Esophagus squamous epithelium (tissue), 5 donors: ENCODE data around the gene THSD7A. TPM values are rescaled to one million over a fixed set of nuclear protein-coding genes. Genes with fewer than 3 reads are reported as not detected.

ENCODE experiments used
- DNase-seq: peaks from one replicate; lab custom pipeline; 2025; lab: John Stamatoyannopoulos, UW
- H3K27ac ChIP-seq, 4 donors: fragments of 200-600 bp; sonication (generic); one replicate each; pipeline ENCODE4 v1.5.1; 2016 to 2019; ENCODE audit warnings: mild to moderate bottlenecking in 1 of 4
- H3K27me3 ChIP-seq, 4 donors: fragments of 200-600 bp; sonication (generic); 1 replicate in 3 of 4; 2 replicates in 1 of 4; pipeline versions ENCODE4 v1.5.1 to v1.6.0; 2017 to 2021; ENCODE audit warnings: antibody characterized with exemption in 1 of 4
- H3K36me3 ChIP-seq, 3 donors: fragments of 200-600 bp; sonication (generic); one replicate each; pipeline ENCODE4 v1.5.1; 2016 to 2019
- H3K4me1 ChIP-seq, 3 donors: fragments of 200-600 bp; sonication (generic); one replicate each; pipeline ENCODE4 v1.5.1; 2017 to 2019
- H3K4me3 ChIP-seq, 4 donors: fragments of 200-600 bp; sonication (generic); 1 replicate in 3 of 4; 2 replicates in 1 of 4; pipeline ENCODE4 v1.5.1; 2016 to 2019; ENCODE audit warnings: mild to moderate bottlenecking in 2 of 4, moderate library complexity in 1 of 4
- H3K9me3 ChIP-seq, 3 donors: fragments of 200-600 bp; sonication (generic); one replicate each; pipeline ENCODE4 v1.5.1; 2016 to 2019
- CTCF ChIP-seq, 6 experiments: fragments of 450-650 bp in 4 of 6; fragments of 200-600 bp in 2 of 6; sonication (generic) in 2 of 6; IDR thresholded peaks; one replicate each; pipeline ENCODE4 v1.5.1; 2016 to 2019; ENCODE audit warnings: antibody characterized with exemption in 6 of 6, mild to moderate bottlenecking in 4 of 6, moderate library complexity in 4 of 6
- POLR2A ChIP-seq, 4 donors: fragments of 450-650 bp; IDR thresholded peaks; one replicate each; pipeline ENCODE4 v1.6.1; 2017; ENCODE audit warnings: antibody characterized with exemption in 4 of 4, mild to moderate bottlenecking in 4 of 4, moderate library complexity in 3 of 4
- WGBS, 2 donors: methylation state at CpG; one replicate each; pipeline ENCODE4 v1.1.5; 2018; 5-methylcytosine and 5-hydroxymethylcytosine counted together
- intact Hi-C: fragments of 100-400 bp; cut with DNase I; formaldehyde crosslinking; loops from one replicate; pipeline ENCODE4 v1.15.0; 2022
- total RNA-seq, 4 donors: library from RNA; depleted of rRNA; stranded (reverse); fragments of >200 nt; gene quantifications; one replicate each; pipeline ENCODE4 v1.1.0, GENCODE V29; 2016
- donor health status: DM: yes; HTN: yes; CAD: no.

The THSD7A gene
- total RNA-seq, 4 donors from 2014 or later: 0.57 to 2.5 (median 1.4) TPM; not detected in 1

GRCh38 chr7:11655163-11655562 lies 176.8 kb downstream of the THSD7A start:
- intact Hi-C loops: no loop called here
- Histone ChIP-seq H3K4me1 (no peaks in the 10 kb centered on the region), H3K9me3 (no peaks in the 10 kb centered on the region), H3K27ac (no peak overlapping the region), H3K4me3 (no peak overlapping the region), H3K27me3 (no peaks in the 10 kb centered on the region), H3K36me3 (no peaks in the 10 kb centered on the region)
- no peak for DNase-seq
- no peak for TF ChIP-seq CTCF (IDR thresholded peaks at IDR 0.05)
- no peak for TF ChIP-seq POLR2A (IDR thresholded peaks at IDR 0.05)

DNA sequence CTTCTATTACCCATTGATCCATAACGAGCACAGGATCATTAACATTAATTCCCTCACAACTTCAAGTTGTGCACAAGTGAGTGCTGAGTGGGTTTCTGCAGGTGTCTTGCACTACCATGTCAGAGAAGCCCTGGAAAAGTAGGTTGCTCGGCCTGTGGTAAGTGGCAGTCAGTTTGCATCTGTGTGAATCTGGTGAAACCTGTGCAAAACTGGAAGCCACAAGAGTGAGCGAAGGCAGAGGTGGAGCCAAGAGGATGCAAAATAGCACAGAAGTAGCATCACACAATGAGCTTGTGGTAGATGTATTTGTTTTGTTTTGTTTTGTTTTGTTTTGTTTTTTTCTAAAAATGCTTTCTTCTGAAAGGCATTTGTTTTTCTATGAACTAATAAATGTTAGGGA lies 181.5 kb downstream of the THSD7A start:
- DNase-seq: no peak
- WGBS, 2 donors: 63 to 66% methylated on average over 2 to 3 of the region's 3 CpGs
- H3K27me3 ChIP-seq: no peaks in the 10 kb centered on the region
- H3K27ac ChIP-seq: no peak overlapping the region
- H3K4me3 ChIP-seq: no peak overlapping the region
- H3K36me3 ChIP-seq: no peaks in the 10 kb centered on the region
- intact Hi-C loops: no loop called here
- TF ChIP-seq CTCF (IDR thresholded peaks at IDR 0.05): no peak
- no peak for TF ChIP-seq POLR2A (IDR thresholded peaks at IDR 0.05)
- H3K4me1 ChIP-seq: no peaks in the 10 kb centered on the region
- H3K9me3 ChIP-seq: no peaks in the 10 kb centered on the region

GRCh38 chr7:11650030-11650429 lies 182.0 kb downstream of the THSD7A start:
- 35 to 53% methylated on average over 2 of the region's 2 CpGs for WGBS, 2 donors
- Histone ChIP-seq H3K4me3 (no peak overlapping the region), H3K27me3 (no peaks in the 10 kb centered on the region), H3K4me1 (no peaks in the 10 kb centered on the region), H3K9me3 (no peaks in the 10 kb centered on the region), H3K27ac (no peak overlapping the region), H3K36me3 (no peaks in the 10 kb centered on the region)
- intact Hi-C loops: no loop called here
- no peak for DNase-seq
- TF ChIP-seq CTCF (IDR thresholded peaks at IDR 0.05) (no peak), POLR2A (IDR thresholded peaks at IDR 0.05) (no peak)

DNA sequence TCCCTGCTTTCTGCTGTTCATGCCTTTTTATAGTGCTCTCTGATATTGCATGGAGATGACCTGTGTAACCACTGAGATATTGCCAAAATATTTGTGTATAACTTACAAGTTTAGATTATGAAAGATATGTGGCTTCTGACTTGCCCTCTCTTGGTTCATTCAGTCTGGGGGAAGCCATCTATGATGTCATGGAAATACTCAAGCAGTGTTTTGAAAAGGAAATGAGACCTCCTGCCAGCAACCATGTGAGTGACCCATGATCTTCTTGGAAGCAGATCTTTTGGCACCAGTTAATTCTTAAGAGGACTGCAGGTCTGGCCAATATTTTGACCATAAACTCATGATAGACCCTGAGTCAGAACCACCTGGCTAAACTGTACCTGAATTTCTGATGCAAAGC lies 183.0 kb downstream of the THSD7A start:
- H3K4me3 ChIP-seq: no peak overlapping the region
- no peaks in the 10 kb centered on the region for H3K9me3 ChIP-seq
- TF ChIP-seq CTCF (IDR thresholded peaks at IDR 0.05): no peak
- no peak for TF ChIP-seq POLR2A (IDR thresholded peaks at IDR 0.05)
- no peaks in the 10 kb centered on the region for H3K4me1 ChIP-seq
- intact Hi-C loops: no loop called here
- no peak overlapping the region for H3K27ac ChIP-seq
- DNase-seq: no peak
- H3K27me3 ChIP-seq: no peaks in the 10 kb centered on the region
- no peaks in the 10 kb centered on the region for H3K36me3 ChIP-seq

GRCh38 chr7:11648101-11648500 lies 183.9 kb downstream of the THSD7A start:
- TF ChIP-seq CTCF (IDR thresholded peaks at IDR 0.05) (no peak), POLR2A (IDR thresholded peaks at IDR 0.05) (no peak)
- H3K4me3 ChIP-seq: no peak overlapping the region
- no peaks in the 10 kb centered on the region for H3K4me1 ChIP-seq
- no peaks in the 10 kb centered on the region for H3K36me3 ChIP-seq
- H3K27me3 ChIP-seq: no peaks in the 10 kb centered on the region
- no peak for DNase-seq
- 63 to 79% methylated on average over 3 of the region's 3 CpGs for WGBS, 2 donors
- no peaks in the 10 kb centered on the region for H3K9me3 ChIP-seq
- intact Hi-C loops: no loop called here
- H3K27ac ChIP-seq: no peak overlapping the region
